ENCODE results near the gene OSBPL5.

DNA sequence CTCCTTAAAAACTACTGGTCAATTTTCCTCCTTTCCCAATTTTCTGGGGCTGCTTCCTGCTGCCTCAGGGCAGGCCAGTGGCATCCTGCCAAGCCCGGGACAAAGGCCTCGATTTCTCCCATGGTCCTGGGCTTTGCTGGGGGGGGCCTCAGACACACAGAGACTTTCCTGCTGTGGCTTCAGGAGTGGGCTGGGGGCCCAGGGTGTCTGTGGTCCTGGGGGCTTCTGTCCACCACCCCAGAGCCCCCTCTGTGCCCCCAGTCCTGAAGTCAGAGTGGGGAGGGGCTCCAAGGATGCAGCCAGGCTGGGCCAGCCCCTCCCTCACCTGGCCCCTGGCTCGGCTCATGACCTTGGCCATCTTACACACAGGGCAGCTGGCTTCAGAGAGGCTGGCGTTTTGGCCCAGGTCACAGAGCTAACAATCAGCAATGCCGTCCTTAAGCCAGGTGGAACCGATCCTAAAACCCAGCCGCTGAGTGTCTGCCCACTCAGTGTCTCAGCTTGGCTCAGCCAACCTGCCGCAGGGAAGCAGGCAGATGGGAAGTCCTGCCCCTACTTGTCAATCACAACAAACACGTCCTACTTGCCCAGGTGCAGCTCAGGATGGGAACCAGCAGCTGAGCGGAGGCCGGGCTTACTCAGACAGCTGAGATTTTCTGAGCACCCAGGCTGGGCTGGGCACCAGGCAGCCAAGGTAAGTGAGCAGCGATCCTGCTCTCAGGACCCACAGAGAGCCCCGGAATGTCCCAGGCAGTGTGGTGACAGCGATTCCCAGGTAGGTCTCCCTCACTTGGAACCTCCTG is 34.6 kb downstream of the OSBPL5 start:
- no peak for TF ChIP-seq POLR2AphosphoS5 (IDR thresholded peaks at IDR 0.05; ENCODE audit: low read depth, low read length)
- TF ChIP-seq FOXP2 (optimal IDR thresholded peaks at IDR 0.05; ENCODE audit: borderline replicate concordance, extremely low read depth, extremely low read length, insufficient read depth) = no peak
- TF ChIP-seq TAF1 (IDR thresholded peaks at IDR 0.05; ENCODE audit: borderline replicate concordance, insufficient read depth, low read length) = no peak
- TF ChIP-seq, protein P1, sequence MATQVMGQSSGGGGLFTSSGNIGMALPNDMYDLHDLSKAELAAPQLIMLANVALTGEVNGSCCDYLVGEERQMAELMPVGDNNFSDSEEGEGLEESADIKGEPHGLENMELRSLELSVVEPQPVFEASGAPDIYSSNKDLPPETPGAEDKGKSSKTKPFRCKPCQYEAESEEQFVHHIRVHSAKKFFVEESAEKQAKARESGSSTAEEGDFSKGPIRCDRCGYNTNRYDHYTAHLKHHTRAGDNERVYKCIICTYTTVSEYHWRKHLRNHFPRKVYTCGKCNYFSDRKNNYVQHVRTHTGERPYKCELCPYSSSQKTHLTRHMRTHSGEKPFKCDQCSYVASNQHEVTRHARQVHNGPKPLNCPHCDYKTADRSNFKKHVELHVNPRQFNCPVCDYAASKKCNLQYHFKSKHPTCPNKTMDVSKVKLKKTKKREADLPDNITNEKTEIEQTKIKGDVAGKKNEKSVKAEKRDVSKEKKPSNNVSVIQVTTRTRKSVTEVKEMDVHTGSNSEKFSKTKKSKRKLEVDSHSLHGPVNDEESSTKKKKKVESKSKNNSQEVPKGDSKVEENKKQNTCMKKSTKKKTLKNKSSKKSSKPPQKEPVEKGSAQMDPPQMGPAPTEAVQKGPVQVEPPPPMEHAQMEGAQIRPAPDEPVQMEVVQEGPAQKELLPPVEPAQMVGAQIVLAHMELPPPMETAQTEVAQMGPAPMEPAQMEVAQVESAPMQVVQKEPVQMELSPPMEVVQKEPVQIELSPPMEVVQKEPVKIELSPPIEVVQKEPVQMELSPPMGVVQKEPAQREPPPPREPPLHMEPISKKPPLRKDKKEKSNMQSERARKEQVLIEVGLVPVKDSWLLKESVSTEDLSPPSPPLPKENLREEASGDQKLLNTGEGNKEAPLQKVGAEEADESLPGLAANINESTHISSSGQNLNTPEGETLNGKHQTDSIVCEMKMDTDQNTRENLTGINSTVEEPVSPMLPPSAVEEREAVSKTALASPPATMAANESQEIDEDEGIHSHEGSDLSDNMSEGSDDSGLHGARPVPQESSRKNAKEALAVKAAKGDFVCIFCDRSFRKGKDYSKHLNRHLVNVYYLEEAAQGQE (IDR thresholded peaks at IDR 0.05; ENCODE audit: insufficient read depth in 1 of 2, low read depth in 2 of 2, low read length in 2 of 2) = no peak

Data from PFSK-1 (cell line).